Central memory CD8-positive, alpha-beta T cell (primary cell): Measurements from ENCODE around the gene DENND1A.

Experiments used
- ATAC-seq: fragments of 150-1000 bp; cut with Tn5 transposase; replicated peaks from 2 replicates; pipeline ENCODE4 v1.10.0; 2022; ENCODE audit warnings: mild to moderate bottlenecking, moderate FRiP score, moderate number of reproducible peaks; ENCODE audit not compliant: poor library complexity, severe bottlenecking; ENCODE audit errors: extremely low read depth
- DNase-seq, 2 donors: peaks; one replicate each; pipeline ENCODE4 v3.0.0; 2021; ENCODE audit warnings: low spot score in 2 of 2
- H3K27ac Mint-ChIP-seq: one replicate; pipeline ENCODE4 v1.8.0; 2022; ENCODE audit warnings: low read depth, mild to moderate bottlenecking, moderate library complexity, mixed read lengths
- H3K27me3 Mint-ChIP-seq: one replicate; pipeline ENCODE4 v1.8.0; 2022; ENCODE audit warnings: mixed read lengths
- H3K36me3 Mint-ChIP-seq: one replicate; pipeline ENCODE4 v1.8.0; 2022; ENCODE audit warnings: mild to moderate bottlenecking, moderate library complexity, mixed read lengths; ENCODE audit not compliant: insufficient read depth
- H3K4me1 Mint-ChIP-seq: one replicate; pipeline ENCODE4 v1.8.0; 2022; ENCODE audit warnings: mixed read lengths
- H3K4me3 Mint-ChIP-seq: one replicate; pipeline ENCODE4 v1.8.0; 2022; ENCODE audit warnings: mild to moderate bottlenecking, moderate library complexity, mixed read lengths
- H3K9me3 Mint-ChIP-seq: one replicate; pipeline ENCODE4 v1.8.0; 2022; ENCODE audit warnings: mixed read lengths

Gene DENND1A

DNA sequence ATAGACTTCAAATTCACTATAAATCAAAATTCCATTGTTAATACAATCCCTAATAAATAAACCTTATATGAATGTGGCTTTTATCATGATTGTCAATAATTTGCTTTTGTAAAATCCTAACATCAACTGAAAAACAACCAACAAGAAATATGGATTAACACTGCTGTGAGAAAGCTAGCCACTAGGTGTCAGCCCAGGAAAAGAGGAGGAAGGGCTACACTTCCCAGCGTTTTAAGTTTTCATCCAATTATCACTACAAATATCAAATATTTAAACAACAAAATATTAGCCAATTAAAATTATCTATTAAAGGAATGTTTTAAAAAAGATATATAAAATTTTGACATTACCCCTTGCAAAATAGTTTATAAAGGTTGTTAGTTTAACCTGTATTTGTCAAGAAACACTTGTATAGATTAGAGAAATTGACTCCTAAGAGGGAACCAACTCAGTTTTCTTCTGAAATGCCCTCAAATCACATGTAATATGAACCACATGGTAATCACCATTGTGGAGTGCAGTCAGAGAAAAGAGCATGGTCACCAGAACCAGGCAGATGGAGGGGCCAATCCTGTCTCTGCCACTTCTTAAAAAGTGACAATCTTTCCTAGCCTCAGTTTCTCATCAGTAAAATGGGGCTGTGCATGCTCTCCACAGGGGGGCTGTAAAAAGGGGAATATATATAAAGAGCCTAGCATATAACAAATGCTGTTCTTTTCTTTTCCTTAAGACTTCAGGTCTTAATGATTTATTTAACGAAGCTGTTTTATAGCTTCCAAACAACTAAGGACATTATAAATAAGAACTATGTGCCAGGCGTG is 385.7 kb downstream of the DENND1A start:
- H3K27ac Mint-ChIP-seq: no peak overlapping the region
- no peak overlapping the region for H3K4me3 Mint-ChIP-seq
- no peaks in the 10 kb centered on the region for H3K9me3 Mint-ChIP-seq
- ATAC-seq: no peak
- peaks cover 1% of the 10 kb centered on the region for H3K36me3 Mint-ChIP-seq
- H3K27me3 Mint-ChIP-seq: no peaks in the 10 kb centered on the region
- DNase-seq: no peak
- H3K4me1 Mint-ChIP-seq: no peaks in the 10 kb centered on the region

- Mint-ChIP-seq H3K4me3 (no peak overlapping the region), H3K27ac (no peak overlapping the region), H3K36me3 (peaks cover 1% of the 10 kb centered on the region), H3K4me1 (no peaks in the 10 kb centered on the region), H3K9me3 (no peaks in the 10 kb centered on the region), H3K27me3 (no peaks in the 10 kb centered on the region)
- no peak for DNase-seq
- no peak for ATAC-seq
These were observed 386.4 kb downstream of the DENND1A start for GRCh38 chr9:123543492-123543891.

DNA sequence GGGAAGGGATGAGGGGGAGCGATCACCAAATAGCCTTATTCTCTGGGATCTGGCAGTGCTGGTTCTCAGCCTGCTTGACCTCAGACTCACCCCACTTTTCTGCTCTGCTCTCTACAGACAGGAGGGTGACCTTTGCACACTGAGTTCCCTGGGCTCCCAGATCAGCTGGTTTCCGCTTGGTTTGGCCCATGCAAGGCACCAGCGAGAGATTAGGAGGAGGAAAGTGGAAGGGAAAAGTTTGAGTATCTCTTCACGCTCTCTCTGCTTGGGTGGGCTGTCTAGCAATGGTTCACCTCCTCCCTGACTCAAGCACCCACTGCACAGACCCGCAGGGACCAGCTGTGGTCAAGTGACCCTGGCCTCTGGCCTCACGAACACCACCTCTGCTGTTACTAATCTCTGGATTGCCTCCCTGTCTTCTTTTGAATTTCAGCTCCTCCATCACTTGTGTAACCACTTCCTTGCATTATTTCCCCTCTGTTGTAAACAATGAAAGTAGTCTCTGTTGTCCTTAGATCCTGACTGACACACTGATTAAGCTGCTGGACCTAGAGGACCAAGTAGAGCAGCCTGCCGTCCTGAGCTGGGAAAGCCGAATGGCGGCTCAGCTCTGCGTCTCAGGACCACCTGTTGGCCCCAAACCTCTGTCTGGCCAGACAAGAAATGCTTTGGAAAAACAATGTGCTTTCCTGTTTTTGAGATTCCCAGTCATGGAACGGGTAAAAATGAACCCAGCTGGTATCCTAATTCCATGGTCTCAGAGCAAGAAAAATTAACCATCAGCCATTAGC is 387.3 kb downstream of the DENND1A start:
- ATAC-seq (no peak), DNase-seq (no peak)
- Mint-ChIP-seq H3K36me3 (no peaks in the 10 kb centered on the region), H3K4me3 (no peak overlapping the region), H3K27me3 (no peaks in the 10 kb centered on the region), H3K27ac (no peak overlapping the region), H3K9me3 (no peaks in the 10 kb centered on the region), H3K4me1 (no peaks in the 10 kb centered on the region)

GRCh38 chr9:123541411-123541810 is 388.5 kb downstream of the DENND1A start:
- Mint-ChIP-seq H3K27me3 (no peaks in the 10 kb centered on the region), H3K27ac (no peak overlapping the region), H3K9me3 (no peaks in the 10 kb centered on the region), H3K36me3 (no peaks in the 10 kb centered on the region), H3K4me1 (peaks cover 7% of the 10 kb centered on the region), H3K4me3 (no peak overlapping the region)
- DNase-seq (no peak), ATAC-seq (no peak)

GRCh38 chr9:123540457-123540856 is 389.5 kb downstream of the DENND1A start:
- Mint-ChIP-seq H3K9me3 (no peaks in the 10 kb centered on the region), H3K4me3 (no peak overlapping the region)
- no peak for DNase-seq

DNA sequence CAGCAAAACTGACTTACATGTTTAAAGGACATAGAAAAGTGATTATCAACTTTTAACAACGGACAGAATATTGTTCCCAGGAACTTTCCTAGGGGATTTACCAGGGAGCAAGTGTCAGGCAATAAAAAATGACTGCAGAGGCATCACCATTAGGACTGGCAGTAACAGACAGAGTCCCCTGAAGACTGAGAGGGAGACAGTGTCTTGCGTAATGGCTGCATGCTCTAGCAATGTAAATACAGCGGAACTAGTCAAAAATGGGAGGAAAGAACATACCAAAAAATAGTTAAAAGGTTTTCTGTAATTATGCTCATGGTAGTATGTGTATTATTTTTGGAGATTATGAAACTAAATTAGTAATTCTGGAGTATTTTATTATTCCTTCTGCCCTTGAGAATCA is 392.1 kb downstream of the DENND1A start:
- no peaks in the 10 kb centered on the region for H3K9me3 Mint-ChIP-seq
- no peaks in the 10 kb centered on the region for H3K27me3 Mint-ChIP-seq
- ATAC-seq (no peak), DNase-seq (no peak)
- peaks cover 4% of the 10 kb centered on the region for H3K36me3 Mint-ChIP-seq
- peaks cover 9% of the 10 kb centered on the region for H3K4me1 Mint-ChIP-seq
- H3K4me3 Mint-ChIP-seq: no peak overlapping the region
- H3K27ac Mint-ChIP-seq: no peak overlapping the region

More at GRCh38 chr9:123540457-123540856, 389.5 kb downstream of the DENND1A start:
- Mint-ChIP-seq H3K27me3 (no peaks in the 10 kb centered on the region), H3K36me3 (no peaks in the 10 kb centered on the region), H3K27ac (no peak overlapping the region), H3K4me1 (peaks cover 9% of the 10 kb centered on the region)
- no peak for ATAC-seq

DNA sequence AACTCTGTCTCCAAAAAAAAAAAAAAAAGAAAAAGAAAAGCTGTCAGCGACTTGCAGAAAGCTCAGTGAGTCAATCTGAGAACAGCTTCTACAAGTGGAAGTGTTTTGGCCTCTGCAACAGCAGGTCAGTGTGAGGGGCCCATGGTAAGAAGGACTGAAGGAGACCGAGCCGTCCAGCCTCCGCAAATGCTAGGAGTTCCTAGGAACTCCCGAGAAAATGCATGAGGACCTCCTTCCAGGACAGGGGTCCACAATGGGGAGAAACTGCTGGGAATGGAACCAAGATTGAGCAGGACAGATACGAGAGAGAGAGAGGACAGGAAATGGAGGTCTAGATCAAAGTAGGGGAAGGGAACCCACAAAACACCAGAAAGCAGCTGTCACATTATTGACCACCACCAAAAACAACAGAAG is 393.5 kb downstream of the DENND1A start:
- no peaks in the 10 kb centered on the region for H3K9me3 Mint-ChIP-seq
- H3K27ac Mint-ChIP-seq: peak overlapping the region; percentile 3
- DNase-seq (no peak), ATAC-seq (no peak)
- H3K4me1 Mint-ChIP-seq: peaks cover 9% of the 10 kb centered on the region
- H3K27me3 Mint-ChIP-seq: no peaks in the 10 kb centered on the region
- no peak overlapping the region for H3K4me3 Mint-ChIP-seq
- H3K36me3 Mint-ChIP-seq: peaks cover 4% of the 10 kb centered on the region

- Mint-ChIP-seq H3K4me1 (peaks cover 9% of the 10 kb centered on the region), H3K27me3 (no peaks in the 10 kb centered on the region), H3K27ac (no peak overlapping the region), H3K9me3 (peaks cover 7% of the 10 kb centered on the region), H3K4me3 (no peak overlapping the region), H3K36me3 (peaks cover 6% of the 10 kb centered on the region)
- ATAC-seq: no peak
- DNase-seq: no peak
These were observed 395.6 kb downstream of the DENND1A start for GRCh38 chr9:123534336-123534735.

GRCh38 chr9:123530244-123530643 is 399.7 kb downstream of the DENND1A start:
- H3K27ac Mint-ChIP-seq: no peak overlapping the region
- H3K9me3 Mint-ChIP-seq: peaks cover 7% of the 10 kb centered on the region
- no peak overlapping the region for H3K4me3 Mint-ChIP-seq
- DNase-seq: no peak
- no peak for ATAC-seq
- no peaks in the 10 kb centered on the region for H3K27me3 Mint-ChIP-seq
- H3K4me1 Mint-ChIP-seq: no peaks in the 10 kb centered on the region
- peaks cover 6% of the 10 kb centered on the region for H3K36me3 Mint-ChIP-seq

DNA sequence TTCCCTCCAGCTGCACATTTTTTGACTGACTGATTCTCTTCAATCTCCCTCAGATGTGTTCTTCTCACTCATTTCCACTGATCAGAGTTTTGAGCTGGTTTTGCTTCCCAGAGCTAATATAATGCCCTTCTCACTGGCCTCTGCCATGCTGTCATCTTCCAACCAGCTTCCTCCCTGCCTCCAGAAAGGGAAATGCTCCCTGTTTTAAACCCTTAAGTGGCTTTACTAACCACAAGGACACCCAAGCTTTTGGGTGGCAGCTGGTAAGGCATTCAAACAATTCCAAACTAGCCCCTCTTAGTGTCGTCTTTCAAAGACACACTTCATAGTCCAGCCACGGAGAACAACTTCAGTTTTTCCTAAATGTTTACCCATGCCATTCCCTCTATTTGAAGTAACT is 401.4 kb downstream of the DENND1A start:
- Mint-ChIP-seq H3K27me3 (no peaks in the 10 kb centered on the region), H3K4me3 (no peak overlapping the region), H3K36me3 (peaks cover 2% of the 10 kb centered on the region), H3K9me3 (peaks cover 7% of the 10 kb centered on the region), H3K4me1 (no peaks in the 10 kb centered on the region), H3K27ac (no peak overlapping the region)
- DNase-seq (no peak), ATAC-seq (no peak)

DNA sequence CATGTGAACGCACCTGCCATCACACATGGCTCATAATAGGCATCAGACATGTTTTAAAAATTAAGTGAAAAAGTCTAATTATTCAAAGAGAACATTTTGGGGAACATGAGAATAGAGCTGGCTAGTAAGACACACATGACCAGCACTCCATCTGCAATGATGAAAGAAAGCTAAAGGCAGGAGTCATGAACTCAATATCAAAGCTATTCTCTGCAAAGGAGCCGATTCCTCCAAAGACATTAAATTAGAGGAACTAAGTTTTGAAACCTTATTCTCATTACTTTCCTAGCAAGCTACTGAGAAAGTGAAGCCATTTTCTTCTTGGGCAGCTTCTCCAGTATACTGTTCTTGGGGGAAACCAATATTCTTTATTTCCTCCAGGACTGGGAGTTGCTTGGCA is 401.9 kb downstream of the DENND1A start:
- no peak overlapping the region for H3K4me3 Mint-ChIP-seq
- H3K9me3 Mint-ChIP-seq: peaks cover 7% of the 10 kb centered on the region
- ATAC-seq: no peak
- DNase-seq: no peak
- no peaks in the 10 kb centered on the region for H3K27me3 Mint-ChIP-seq
- peaks cover 2% of the 10 kb centered on the region for H3K36me3 Mint-ChIP-seq
- H3K4me1 Mint-ChIP-seq: no peaks in the 10 kb centered on the region
- H3K27ac Mint-ChIP-seq: no peak overlapping the region

DNA sequence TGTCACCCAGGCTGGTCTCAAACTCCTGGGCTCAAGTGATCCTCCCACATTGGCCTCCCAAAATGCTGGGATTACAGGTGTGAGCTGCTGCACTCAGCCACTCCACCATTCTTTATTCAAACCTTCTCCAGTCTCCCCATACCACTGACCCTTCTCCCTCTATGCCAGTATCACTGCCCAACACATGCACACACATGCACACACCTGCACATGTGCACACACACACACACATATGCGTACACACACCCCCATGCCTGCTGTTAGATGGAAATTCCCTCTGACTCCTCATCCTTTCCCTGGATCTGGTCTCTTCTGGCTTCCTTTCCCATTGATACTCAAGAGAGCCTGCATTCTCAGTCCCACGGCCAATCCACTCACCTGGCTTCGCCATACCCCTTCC is 404.0 kb downstream of the DENND1A start:
- Mint-ChIP-seq H3K36me3 (no peaks in the 10 kb centered on the region), H3K4me3 (no peak overlapping the region), H3K9me3 (peaks cover 7% of the 10 kb centered on the region), H3K27me3 (no peaks in the 10 kb centered on the region), H3K27ac (no peak overlapping the region), H3K4me1 (no peaks in the 10 kb centered on the region)
- no peak for DNase-seq
- no peak for ATAC-seq

DNA sequence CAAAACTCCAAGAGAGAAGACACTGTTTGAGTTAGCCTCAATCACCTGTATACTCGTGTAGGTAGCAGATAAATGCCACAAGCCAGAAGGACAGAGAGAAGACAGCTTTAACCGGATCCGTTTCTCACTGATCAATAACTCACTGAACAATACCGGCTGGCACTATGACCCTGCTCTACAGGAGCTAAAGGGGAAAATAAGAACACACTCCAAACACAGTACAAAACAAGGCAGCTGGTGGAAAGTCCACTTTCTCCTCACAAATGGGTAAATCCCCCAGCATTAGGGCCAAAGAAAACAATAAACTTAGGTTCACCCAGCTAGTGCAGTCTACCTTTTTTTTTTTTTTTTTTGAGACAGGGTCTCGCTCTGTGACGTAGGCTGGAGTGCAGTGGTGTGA is 404.5 kb downstream of the DENND1A start:
- H3K4me1 Mint-ChIP-seq: no peaks in the 10 kb centered on the region
- DNase-seq (no peak), ATAC-seq (no peak)
- H3K9me3 Mint-ChIP-seq: peaks cover 7% of the 10 kb centered on the region
- H3K4me3 Mint-ChIP-seq: no peak overlapping the region
- H3K27me3 Mint-ChIP-seq: no peaks in the 10 kb centered on the region
- H3K27ac Mint-ChIP-seq: no peak overlapping the region
- H3K36me3 Mint-ChIP-seq: no peaks in the 10 kb centered on the region
